Effector CD4-positive, alpha-beta T cell (primary cell): ENCODE results near the gene CASKIN1. TPM values are rescaled to one million over a fixed set of nuclear protein-coding genes. Genes with fewer than 3 reads are reported as not detected.
"Not testable (repeated sequence)": the region's sequence is repeated elsewhere in the genome, so short reads cannot be mapped to it uniquely, and the experiment has no call there.

ENCODE experiments used
- DNase-seq: peaks from one replicate; pipeline ENCODE4 v3.0.0-alpha.2; 2020
- total RNA-seq: gene quantifications from one replicate; lab custom pipeline; 2026; lab: John Stamatoyannopoulos, UW

The CASKIN1 gene
- not detected for total RNA-seq

GRCh38 chr16:2196162-2196980, at the start of gene CASKIN1:
CASKIN1 (minus strand) TSS chr16:2196605; CDS start chr16:2196432, 173 bp downstream.
- DNase-seq = no peak

DNA sequence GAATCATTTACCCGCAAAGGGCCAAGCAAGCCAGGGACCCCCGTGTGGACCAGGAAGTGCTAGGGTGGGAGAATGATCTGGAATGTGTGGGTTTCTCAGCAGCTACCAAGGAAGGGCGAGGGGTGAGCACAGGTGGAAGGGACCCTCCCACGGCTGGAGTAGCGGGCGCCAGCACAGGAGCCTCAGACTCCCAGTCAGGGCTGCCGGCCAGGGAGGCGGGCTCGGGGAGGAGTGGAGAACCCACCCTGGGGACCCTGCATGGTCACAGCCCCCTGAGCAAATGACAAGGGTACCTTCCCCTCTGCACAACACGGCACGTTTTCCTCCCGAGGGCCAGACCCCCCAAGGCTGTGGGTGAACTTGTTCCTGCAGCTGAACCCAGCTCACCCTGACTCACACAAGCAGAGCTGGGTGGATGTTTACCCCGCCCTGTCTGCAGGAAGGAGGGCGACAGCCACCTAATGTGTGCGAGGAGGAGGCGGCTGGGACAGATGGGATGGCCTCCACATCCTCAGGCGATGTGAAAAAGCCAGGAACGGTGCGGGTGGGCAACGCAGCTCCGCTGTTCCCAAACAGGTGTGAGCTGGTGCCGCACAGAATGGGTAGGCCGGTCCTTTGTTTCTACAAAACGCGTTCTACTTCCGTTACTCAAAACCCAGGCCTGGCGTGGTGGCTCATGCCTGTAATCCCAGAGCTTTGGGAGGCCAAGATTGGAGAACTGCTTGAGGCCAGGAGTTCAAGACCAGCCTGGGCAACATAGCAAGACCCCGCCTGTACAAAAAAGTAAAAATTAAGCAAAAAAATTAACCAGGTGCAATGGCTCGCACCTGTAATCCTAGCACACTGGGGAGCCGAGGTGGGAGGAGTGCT, 48.8 kb upstream of the CASKIN1 start:
- no peak for DNase-seq

DNA sequence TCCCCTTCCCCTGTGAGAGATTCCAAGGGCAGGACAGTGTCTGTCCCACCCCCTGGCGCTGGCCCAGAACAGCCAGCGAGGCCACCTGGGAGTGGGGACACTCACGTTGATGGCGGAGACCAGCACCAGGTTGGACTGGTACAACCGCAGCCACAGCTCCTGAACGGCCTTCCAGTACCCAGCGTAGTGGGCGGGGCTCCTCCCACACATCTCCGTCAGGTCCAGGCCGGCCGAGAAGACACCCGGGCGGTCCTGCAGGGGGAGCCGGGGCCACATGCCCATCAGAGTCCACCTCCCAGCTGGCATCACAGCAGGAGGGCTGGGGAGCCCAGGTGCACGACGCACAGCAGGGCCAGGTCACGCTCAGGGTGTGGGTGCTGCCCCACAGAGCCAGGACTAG, 47.9 kb upstream of the CASKIN1 start:
- no peak for DNase-seq

DNA sequence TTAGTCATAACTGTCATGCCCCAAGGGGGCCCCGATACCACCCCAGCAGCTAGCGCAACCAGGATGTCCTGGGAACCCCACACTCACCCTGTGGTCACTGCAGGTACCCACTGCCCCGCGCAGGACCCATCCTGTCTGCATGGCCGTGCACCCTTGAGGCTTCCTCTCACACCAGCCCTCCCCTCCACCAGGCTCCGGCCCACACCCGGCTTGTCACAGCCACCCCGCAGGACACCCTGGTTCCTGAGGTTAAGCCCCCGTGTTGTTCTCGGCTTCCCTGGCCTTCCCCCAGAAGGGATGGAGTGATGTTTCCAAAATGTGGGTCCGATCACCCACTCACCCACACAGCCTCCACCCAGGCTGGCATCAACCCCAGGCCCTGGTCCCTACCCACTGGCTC, 47.4 kb upstream of the CASKIN1 start:
- no peak for DNase-seq

DNA sequence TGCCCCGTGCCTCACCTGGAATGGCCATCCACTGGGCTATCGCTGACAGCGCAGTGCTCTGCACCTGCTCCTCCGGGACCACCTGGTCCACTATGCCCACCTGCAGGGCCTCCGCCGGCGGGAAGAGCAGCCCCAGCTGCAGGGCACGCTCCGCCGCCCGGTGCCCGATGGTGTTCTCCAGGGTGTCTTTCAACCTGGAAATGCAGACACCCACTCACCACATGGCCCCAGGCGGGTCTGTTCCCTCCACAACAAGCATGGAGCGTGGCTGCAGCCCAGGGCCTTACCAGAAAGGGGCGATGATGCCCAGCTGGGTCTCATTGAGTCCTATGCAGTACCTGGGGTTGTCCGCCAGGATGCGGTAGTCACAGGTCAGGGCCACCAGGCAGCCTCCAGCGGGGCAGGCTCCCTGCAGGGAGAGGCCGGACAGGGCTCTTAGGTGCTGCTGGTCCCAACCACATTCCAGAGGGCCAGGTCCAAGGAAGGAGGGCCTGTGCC, 46.7 kb upstream of the CASKIN1 start:
- DNase-seq = no peak

DNA sequence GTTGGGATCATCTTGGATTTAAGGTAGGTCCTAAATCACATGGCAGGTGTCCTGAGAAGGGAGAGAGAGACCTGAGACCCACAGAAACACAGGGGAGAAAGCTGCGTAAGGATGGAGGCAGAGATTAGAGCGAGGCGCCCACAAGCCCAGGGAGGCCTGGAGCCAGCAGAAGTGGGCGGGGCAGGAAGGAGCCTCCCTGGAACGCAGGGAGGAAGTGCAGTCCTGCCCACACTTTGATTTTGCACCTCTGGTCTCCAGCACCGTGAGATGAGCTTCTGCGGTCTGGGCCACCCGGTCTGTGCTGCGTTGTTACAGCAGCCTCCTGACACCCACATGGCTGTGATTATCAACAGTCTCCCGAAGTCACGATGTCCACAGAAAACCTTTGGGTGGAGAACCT, 46.2 kb upstream of the CASKIN1 start:
- no peak for DNase-seq

DNA sequence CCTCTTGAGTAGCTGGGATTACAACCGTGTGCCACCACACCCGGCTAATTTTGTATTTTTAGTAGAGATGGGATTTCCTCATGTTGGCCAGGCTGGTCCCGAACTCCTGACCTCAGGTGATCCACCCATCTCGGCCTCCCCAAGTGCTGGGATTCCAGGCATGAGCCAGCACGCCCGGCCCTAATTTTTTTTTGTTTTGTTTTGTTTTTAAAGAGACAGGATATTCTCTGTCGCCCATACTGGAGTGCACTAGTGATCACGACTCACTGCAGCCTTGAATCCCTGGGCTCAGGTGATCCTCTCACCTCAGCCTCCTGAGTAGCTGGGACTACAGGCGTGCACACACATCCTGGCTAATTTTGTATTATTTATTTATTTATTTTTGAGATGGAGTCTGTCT, 43.9 kb upstream of the CASKIN1 start:
- DNase-seq = not testable (repeated sequence)

DNA sequence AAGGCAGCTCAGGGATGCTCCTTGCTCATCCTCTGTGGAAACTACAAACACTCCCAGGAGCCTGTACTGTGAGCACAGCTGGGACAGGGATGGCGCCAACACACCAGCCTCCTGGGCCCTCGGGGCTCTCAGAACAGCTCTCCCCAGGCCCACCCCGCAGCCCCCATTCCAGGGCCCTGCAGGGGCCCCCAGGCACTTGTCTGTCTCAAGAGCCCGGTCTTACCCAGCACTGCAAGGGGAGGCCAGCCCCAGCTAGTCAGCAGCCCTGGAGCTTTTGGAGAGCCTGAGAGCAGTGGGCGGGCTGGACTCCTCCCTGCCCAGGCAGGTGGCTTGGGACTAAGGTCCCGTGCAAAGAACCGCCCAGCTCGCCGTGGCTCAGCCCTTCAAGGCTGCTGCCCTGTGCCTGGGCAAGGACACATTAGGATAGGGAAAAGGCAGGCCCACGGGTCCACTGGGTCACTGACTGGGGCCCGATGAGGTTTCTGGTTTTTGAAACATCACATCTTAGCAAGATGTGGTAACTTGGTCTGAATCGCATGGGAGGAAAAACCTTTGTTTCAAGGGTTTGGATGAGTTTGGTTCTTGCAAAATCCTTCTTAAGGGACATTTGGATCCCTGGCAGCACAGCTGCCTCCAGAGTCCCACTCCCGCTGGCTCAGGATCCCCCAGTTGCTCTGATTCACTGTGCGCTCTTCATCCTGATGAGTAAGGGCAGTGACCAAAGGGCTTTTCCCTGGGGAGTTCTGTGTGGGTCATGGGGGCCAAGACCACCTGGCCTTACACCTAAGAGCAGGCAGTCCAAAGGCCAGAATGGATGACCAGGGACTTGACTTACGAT, 42.7 kb upstream of the CASKIN1 start:
- no peak for DNase-seq

GRCh38 chr16:2238150-2238837, 41.9 kb upstream of the CASKIN1 start:
- no peak for DNase-seq

- no peak for DNase-seq
Measured at GRCh38 chr16:2237493-2238149, 41.2 kb upstream of the CASKIN1 start.

- no peak for DNase-seq
Measured at GRCh38 chr16:2237102-2237482, 40.7 kb upstream of the CASKIN1 start.

- DNase-seq = no peak
Measured at GRCh38 chr16:2236337-2237101, 40.1 kb upstream of the CASKIN1 start, which contains the start of gene DNASE1L2. DNASE1L2 (plus strand) TSS chr16:2236444; CDS start chr16:2236817, 373 bp downstream.

GRCh38 chr16:2235695-2236336, 39.4 kb upstream of the CASKIN1 start:
- DNase-seq = no peak

DNA sequence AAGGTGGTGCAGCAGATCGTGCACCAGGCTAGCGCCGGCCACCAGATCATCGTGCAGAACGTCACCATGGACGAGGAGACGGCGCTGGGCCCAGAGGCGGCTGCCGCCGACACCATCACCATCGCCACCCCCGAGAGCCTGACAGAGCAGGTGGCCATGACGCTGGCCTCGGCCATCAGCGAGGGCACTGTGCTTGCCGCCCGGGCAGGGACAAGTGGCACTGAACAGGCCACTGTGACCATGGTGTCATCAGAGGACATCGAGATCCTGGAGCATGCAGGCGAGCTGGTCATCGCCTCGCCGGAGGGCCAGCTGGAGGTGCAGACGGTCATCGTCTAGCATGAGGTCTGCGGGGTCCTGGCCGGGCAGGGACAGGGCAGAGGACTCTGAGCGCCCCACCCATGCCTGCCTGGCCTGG, 38.8 kb upstream of the CASKIN1 start:
- DNase-seq = no peak

DNA sequence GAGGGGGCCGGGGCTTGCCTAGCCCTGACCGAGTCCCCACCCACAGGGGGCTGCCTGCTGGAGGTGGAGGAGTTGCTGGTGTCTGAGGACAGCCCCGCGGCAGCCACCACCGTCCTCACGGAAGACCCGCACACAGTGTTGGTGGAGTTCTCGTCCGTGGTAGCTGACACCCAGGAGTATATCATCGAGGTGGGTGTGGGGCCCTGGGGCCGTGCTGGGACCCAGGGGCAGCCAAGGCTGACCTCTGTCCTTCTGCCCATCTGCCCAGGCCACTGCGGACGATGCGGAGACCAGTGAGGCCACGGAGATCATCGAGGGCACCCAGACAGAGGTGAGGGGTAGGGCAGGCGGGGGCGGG, 38.4 kb upstream of the CASKIN1 start:
- DNase-seq = no peak

DNA sequence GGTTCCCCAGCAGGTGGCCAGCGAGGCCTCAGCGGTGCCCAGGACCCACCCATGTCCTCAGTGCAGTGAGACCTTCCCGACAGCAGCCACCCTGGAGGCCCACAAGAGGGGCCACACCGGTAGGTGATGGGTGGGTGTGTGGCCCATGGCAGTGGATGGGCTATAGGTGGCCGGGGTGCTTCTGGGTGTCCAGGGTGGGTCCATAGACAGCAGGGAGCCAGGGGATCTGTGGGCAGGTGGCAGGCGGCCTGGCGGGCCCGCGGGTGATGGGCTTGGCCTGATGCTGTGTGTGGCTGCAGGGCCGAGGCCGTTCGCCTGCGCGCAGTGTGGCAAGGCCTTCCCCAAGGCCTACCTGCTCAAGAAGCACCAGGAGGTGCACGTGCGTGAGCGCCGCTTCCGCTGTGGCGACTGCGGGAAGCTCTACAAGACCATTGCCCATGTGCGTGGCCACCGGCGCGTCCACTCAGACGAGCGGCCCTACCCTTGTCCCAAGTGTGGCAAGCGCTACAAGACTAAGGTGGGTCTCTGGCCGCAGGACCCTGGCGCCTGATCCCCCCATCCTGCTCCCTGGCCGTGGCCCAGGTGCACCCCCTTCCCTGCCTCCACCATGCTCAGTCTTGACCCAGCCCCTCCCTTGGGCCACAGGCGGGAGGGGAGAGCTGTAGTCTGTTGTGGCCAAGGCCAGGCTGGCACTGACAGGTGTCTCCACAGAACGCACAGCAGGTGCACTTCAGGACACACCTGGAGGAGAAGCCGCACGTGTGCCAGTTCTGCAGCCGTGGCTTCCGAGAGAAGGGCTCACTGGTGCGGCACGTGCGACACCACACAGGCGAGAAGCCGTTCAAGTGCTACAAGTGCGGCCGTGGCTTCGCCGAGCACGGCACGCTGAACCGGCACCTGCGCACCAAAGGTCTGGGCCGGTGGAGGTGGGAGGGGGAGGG, 37.7 kb upstream of the CASKIN1 start:
- DNase-seq = no peak

DNA sequence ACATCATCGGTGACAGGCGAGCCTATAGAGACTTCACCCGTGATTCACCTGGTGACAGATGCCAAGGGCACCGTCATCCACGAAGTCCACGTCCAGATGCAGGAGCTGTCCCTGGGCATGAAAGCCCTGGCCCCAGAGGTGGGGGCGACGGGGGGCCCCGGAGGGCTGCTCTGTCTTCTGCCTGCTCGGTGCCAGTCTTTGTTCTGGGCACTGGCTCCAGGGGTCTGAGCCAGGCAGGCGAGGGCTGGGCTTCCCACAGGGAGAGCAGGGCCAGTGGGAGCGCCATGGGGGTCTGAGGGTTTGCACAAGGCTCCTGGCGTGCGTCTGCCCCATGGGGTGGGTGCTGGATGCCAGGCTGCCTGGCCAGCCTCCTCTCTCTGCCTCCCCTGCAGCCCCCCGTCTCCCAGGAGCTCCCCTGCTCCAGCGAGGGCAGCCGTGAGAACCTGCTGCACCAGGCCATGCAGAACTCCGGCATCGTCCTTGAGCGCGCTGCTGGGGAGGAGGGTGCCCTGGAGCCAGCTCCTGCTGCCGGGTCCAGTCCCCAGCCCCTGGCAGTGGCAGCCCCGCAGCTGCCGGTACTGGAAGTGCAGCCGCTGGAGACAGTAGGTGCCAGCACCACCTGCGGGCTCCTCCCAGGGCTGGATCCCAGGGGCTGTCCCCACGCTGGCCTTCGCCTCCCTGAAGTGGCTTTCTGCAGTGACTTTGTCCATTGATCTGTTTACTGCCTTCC, 36.8 kb upstream of the CASKIN1 start:
- DNase-seq = no peak
